NCI-H446 (cell line): Measurements from ENCODE around the gene RAB11FIP4.
"Not testable (repeated sequence)": the region's sequence is repeated elsewhere in the genome, so short reads cannot be mapped to it uniquely, and the experiment has no call there.

Source experiments
- DNase-seq, 2 experiments: peaks; one replicate each; lab custom pipeline; 2025; lab: John Stamatoyannopoulos, UW

The RAB11FIP4 gene

GRCh38 chr17:31433091-31433790 is 41.8 kb downstream of the RAB11FIP4 start:
- DNase-seq, result no peak

DNA sequence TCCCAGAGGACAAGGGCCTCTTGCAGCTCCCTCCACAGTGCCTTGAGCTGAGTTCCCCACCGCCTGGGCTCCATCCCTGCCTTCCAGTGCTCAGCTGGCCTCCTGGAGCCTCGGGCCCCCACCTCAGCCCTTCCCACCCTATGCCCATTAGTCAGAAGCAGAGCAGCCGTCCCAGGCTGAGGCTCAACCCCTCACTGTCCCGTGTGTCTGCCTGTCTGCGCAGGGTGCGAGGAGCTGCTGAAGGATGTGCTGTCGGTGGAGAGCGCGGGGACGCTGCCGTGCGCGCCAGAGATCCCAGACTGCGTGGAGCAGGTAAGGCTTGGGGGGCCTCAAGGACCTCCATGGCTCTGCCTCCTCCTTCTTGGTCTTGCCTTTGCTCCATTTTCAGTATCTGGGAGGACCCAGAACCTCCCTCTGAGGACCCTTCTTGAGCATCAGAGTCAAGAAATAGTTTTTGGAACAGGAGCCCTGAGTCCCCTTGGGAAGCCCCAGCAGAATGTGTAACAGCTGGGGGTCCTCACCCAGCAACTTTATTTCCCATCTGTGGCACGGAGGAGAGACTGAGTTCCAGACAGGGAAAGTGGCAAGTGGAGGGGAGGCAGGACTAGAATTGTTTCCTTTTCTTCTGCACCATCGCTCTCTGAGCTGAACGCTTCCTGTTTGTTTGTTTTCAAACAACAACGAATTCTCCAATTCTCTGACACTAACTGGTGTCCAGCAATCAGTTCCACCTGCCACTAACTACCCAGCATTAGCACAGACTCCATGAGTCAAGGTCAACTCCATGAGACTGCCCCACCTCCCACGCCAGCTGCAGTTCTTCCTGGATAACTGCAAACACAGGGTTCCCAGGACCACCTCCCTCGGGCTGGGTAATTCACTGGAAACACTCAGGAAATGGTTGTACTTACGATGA is 42.6 kb downstream of the RAB11FIP4 start:
- no peak for DNase-seq

DNA sequence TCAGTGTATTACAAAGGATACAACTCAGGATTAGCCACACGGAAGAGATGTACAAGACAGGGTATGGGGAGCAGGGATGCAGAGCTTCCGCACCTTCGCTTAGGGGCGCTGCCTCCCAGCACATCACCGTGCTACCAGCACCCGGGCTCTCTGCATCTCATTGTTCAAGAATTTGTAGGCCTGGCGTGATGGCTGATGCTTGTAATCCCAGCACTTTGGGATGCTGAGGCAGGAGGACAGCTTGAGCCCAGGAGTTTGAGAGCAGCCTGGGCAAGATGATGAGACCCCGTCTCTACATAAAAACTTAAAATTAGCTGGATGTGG is 43.2 kb downstream of the RAB11FIP4 start:
- DNase-seq, result no peak

- no peak for DNase-seq
Measured at GRCh38 chr17:31435581-31435980, 44.1 kb downstream of the RAB11FIP4 start.

DNA sequence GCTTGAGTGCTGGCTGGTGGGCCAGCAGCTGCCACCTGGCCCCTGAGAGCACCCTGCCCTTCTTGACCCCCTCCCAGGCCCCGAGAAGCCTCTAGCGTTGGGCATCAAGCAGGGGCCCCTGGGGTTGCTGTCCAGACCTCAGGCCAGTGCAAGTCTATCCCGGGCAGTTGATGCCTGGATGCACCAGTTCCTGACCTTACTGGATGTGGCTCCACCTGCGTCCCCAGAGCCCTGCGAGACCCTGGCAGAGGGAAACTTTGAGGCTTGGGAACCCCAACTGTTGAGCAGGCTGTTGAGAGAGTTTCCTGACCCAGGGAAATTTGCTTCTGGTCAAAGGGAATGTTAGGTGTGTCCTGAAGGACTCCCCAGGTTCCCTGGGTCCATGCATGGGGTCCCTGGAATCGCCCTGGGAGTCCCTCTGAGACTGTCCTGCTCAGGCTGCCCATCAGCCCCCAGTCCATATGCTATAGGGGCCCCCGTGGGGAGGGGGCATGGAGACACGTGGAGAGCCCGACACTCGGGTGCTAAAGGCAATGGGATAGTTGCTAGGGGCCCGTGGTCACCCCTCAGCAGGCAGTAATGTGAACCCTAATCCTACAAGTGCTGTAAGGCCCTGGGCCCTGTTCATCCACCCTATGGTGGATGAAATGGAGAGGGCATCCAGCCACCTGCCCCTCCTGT is 46.4 kb downstream of the RAB11FIP4 start:
- DNase-seq, result no peak

- no peak for DNase-seq
Measured at GRCh38 chr17:31439716-31440115, 48.2 kb downstream of the RAB11FIP4 start.

- no peak for DNase-seq
Measured at GRCh38 chr17:31442276-31442675, 50.8 kb downstream of the RAB11FIP4 start.

DNA sequence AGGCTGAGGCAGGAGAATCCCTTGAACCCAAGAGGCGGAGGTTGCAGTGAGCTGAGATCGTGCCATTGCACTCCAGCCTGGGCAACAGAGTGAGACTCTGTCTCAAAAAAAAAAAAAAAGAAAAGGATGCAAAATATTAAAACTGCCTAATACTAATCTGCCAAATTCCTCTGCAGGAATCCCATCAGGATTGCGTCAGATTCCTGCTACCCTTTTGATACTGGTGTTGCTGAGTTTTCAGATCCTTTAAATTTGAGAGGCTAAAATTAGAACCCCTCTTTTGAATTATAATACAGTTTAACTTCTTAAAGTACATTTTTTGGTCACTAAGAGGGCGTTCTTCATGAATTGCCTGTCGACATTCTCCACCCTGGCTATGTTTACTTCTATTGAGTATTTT is 51.4 kb downstream of the RAB11FIP4 start:
- DNase-seq, result not testable (repeated sequence)

GRCh38 chr17:31443386-31443785 is 51.9 kb downstream of the RAB11FIP4 start:
- no peak for DNase-seq

DNA sequence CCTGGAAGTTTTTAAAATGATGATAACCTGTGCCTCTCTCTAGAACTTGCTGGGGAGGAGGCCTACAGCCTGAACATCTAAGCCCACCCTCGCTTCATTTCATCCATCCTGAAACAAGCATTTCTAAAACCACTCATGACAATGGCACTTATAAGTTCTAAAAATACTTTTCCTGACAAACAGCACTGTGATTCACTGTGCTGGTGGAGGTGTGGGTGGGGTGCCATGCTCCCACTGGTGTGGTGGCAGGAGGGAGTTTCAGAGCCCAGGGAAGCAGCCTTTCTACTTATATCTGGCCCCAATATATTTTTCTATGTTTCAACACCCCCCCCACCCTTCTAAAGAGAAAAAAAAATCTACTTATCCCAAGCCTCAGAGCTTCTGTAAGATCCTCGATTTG is 52.6 kb downstream of the RAB11FIP4 start:
- DNase-seq, result no peak

GRCh38 chr17:31446195-31446967 is 54.9 kb downstream of the RAB11FIP4 start:
- no peak for DNase-seq

- no peak for DNase-seq
Measured at GRCh38 chr17:31448467-31449077, 57.1 kb downstream of the RAB11FIP4 start.

- no peak for DNase-seq
Measured at GRCh38 chr17:31449111-31449510, 57.6 kb downstream of the RAB11FIP4 start.

DNA sequence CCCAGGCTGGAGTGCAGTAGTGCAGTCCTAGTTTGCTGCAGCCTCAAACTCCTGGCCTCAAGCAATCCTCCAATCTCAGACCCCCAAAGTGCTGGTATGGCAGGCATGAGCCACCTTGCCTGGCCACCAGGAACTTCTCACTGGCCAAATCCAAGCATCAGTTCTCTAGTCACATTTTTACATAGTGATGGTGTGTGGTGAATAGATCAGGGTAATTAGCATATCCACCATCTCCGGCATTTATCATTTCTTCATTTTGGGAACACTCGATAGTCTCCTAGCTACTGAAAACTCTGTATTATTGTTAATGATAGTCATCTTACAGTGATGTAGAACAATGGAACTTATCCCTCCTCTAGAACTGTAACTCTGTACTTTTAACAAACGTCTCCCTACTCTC is 58.3 kb downstream of the RAB11FIP4 start:
- no peak for DNase-seq

GRCh38 chr17:31452101-31452500 is 60.6 kb downstream of the RAB11FIP4 start:
- DNase-seq, result no peak

DNA sequence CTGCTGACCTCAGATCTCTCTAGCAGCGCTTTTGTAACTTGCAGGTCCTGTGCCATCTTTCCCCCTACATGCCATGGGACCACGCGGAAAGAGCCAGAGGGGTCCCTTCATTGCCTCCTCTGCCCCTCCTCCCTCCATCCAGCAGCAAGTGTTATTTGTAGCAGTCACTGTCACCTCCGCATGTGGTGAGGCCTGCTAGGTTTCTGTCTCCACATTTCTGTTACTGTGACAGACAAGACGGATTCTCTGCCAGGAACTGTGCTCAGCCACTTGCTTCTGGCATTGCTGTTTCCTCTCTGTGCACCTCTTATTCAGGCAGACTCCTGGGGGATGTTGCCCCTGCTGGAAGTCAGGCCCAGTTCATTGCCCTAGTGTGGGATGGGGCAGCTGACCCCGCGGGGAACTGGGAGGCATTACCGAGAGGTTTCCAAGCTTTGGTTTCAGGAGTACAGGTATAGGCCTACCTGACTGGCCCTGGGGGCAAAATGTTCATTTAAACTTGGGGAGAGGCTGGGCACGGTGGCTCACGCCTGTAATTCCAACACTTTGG is 61.2 kb downstream of the RAB11FIP4 start:
- DNase-seq, result no peak

DNA sequence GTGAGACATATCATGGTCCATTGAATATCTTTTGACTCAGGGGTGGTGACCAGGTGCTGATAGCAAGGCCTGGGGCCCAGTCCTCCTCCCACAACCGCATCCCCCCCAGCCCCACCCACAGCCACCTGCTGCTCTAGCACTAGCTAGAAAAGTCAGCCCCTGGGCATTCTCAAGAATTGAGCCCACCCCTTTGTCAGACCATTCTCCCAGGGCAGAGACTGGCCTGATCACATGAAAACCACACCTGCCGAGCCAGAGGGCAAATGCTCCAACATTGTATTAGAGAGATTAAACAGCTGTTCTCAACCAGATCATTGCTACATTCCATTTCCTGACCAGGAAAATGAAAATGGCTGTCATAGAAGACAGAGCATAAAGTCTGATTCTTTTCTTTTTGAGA is 62.4 kb downstream of the RAB11FIP4 start:
- DNase-seq, result no peak

DNA sequence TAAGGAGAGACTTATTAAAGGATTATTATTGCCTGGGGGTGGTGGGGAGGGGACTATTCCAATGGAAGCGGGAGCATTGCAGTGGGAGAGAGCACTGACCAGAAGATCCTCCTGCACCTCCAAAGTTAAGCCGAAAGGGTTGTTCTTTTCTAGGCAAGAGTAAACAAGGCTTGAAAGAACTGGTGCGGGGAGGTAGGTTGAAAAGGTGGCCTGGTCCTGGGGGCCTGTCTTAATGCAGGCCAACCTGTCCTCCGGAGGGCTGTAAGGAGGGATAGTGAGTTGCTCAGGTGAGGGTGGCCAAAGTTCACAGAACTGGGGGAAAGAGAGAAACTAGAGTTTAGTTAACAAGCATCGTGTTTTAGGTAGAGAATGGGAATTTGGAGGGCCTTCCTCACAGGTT is 65.3 kb downstream of the RAB11FIP4 start:
- DNase-seq, result no peak

DNA sequence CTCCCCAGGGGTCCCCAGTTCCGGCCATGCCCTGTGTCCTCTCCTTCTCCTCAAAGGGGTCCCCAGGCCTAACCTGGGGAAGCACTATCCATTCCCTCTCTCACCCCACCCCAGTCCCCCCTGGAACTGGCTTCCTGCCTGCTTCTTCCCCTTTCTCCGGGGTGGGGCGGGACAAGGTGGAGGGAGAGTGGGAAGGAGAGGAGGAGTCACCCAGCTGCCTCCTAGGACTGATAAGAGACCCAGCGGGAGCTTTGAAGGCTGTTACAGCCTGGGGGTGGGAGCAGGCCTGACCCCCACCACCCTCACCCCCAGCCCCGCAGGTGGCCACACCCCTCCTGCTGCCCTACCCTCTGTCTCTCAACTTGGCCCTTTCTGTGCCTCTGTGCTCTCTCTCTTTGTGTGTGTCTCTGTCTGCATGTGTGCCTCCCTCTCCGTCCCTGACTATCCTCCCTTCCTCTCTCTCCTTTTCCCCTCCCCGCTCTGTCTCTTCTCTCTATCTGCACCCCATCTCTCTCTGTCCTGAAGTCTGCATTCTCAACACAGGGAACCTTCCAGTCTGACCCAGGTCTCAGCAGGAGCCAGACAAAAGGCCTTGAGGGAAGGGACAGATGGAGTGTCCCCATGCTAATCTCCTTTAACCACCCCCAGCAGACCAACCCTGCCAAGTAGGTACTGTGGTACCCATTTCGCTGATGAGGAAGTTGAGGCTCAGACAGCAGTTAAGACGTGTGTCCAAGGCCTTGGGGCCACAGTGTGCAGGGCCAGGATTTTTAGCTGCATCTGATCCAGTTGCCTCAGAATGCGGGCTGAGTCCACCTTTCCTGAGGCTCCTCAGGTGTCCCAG is 66.1 kb downstream of the RAB11FIP4 start:
- DNase-seq, result no peak

DNA sequence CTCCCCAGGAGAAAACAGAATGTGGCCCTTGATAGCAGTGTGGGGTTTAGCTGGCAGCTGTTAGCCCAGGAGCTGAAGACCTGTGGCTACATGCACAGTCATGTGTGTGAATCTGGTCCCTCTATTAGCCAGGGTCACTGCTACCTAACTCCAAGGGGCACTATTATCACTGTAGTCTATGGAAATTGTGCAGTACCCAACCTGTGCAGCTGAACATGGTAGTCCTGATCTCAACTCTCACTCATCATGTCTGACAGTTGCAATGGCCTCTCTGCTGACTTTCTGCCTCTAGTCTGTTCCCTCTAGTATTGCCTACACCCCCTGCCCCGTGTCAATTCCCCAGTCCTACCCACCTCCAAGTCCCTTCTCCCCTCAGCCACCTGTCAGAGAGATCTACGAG is 67.4 kb downstream of the RAB11FIP4 start:
- DNase-seq, result no peak
